K562 (cell line): Measurements from ENCODE around the gene AMIGO3. TPM values are rescaled to one million over a fixed set of nuclear protein-coding genes. Genes with fewer than 3 reads are reported as not detected.

ENCODE experiments used
- ATAC-seq: fragments of 200-7000 bp; cut with Tn5 transposase; 3 replicates; pipeline ENCODE4 v1.9.1; 2020; ENCODE audit warnings: moderate library complexity
- BruUV-seq: library from RNA; stranded (reverse); fragments of 400-500 nt; replicated peaks from 2 replicates; lab custom pipeline; 2021; lab: Mats Ljungman, UMichigan
- CTCF ChIA-PET: fragments of 300-600 bp; formaldehyde crosslinking; extraction: SDS; loops from one replicate; lab custom pipeline; 2021; ENCODE audit warnings: low intra/inter-chr PET ratio; lab: Yijun Ruan, JAX
- POLR2A ChIA-PET: fragments of 300-600, 350-650 bp; sonication (Branson Sonifier 250); formaldehyde crosslinking; extraction: SDS; loops from one replicate; lab custom pipeline; 2021; ENCODE audit warnings: antibody characterized with exemption, inconsistent platforms; lab: Yijun Ruan, JAX
- DNase-seq, 4 experiments: peaks; one replicate each; pipeline versions ENCODE4 v3.0.0 to v3.0.0-alpha.2; 2011 to 2018; ENCODE audit warnings: low spot score in 3 of 4, mixed read lengths in 3 of 4; ENCODE audit errors: extremely low read depth in 1 of 4
- FAIRE-seq: peaks from 2 replicates; lab custom pipeline; 2011; peaks lifted over from hg19 to GRCh38; lab: Jason Lieb, UNC
- H2AFZ ChIP-seq: 2 replicates; pipeline ENCODE4 v1.6.0; 2011; ENCODE audit warnings: low read depth, low read length, control low read depth, inconsistent platforms
- H3K27ac ChIP-seq: fragments of 200-600 bp; 3 replicates; pipeline ENCODE4 v1.8.0; 2011; ENCODE audit warnings: low read depth, mild to moderate bottlenecking, control low read depth, inconsistent platforms, low read length, moderate library complexity, mixed read lengths; ENCODE audit errors: extremely low read depth
- H3K27me3 ChIP-seq, 2 experiments: fragments of 300-600 bp in 1 of 2; 2 replicates in 1 of 2; 3 replicates in 1 of 2; pipeline versions ENCODE4 v1.6.0 to v1.8.0; 2011; ENCODE audit warnings: inconsistent platforms in 2 of 2, low read length in 2 of 2, mild to moderate bottlenecking in 1 of 2, mixed read lengths in 1 of 2, moderate library complexity in 1 of 2; ENCODE audit not compliant: control insufficient read depth in 2 of 2, insufficient read depth in 2 of 2
- H3K36me3 ChIP-seq: fragments of 300-600 bp; 3 replicates; pipeline ENCODE4 v1.8.0; 2011; ENCODE audit warnings: mild to moderate bottlenecking, low read length, inconsistent platforms; ENCODE audit not compliant: control insufficient read depth, insufficient read depth
- H3K4me1 ChIP-seq, 2 experiments: fragments of 200-600 bp in 1 of 2; replicated peaks in 1 of 2; 2 replicates in 1 of 2; 3 replicates in 1 of 2; pipeline versions ENCODE4 v1.5.1 to v1.8.0; 2011; ENCODE audit warnings: inconsistent platforms in 2 of 2, low read length in 2 of 2, mild to moderate bottlenecking in 1 of 2, mixed read lengths in 1 of 2, moderate library complexity in 1 of 2; ENCODE audit not compliant: control insufficient read depth in 2 of 2, insufficient read depth in 2 of 2
- H3K4me2 ChIP-seq: 2 replicates; pipeline ENCODE4 v1.6.1; 2011; ENCODE audit warnings: low read length, control low read depth, inconsistent platforms, mixed read lengths; ENCODE audit not compliant: insufficient read depth
- H3K4me3 ChIP-seq: fragments of 200-600 bp; sonication (generic), shearing (Covaris generic); 2 replicates; pipeline ENCODE4 v1.5.1; 2016; ENCODE audit warnings: control low read depth, inconsistent platforms
- H3K79me2 ChIP-seq: fragments of 200-600 bp; 3 replicates; pipeline ENCODE4 v1.8.0; 2011; ENCODE audit warnings: low read length, inconsistent platforms; ENCODE audit not compliant: control insufficient read depth, insufficient read depth
- H3K9ac ChIP-seq, 2 experiments: 2 replicates each; pipeline versions ENCODE4 v1.6.0 to v1.6.1; 2011; ENCODE audit warnings: low read depth in 2 of 2, low read length in 2 of 2, control low read depth in 1 of 2, inconsistent platforms in 1 of 2, mild to moderate bottlenecking in 1 of 2, mixed read lengths in 1 of 2; ENCODE audit not compliant: insufficient read depth in 1 of 2
- H3K9me1 ChIP-seq: one replicate; pipeline ENCODE4 v1.6.0; 2011; ENCODE audit warnings: inconsistent platforms, mild to moderate bottlenecking, low read length, moderate library complexity; ENCODE audit not compliant: control insufficient read depth, insufficient read depth
- H3K9me3 ChIP-seq: replicated peaks from 2 replicates; pipeline ENCODE4 v1.5.1; 2011; ENCODE audit warnings: low read depth, low read length, inconsistent platforms; ENCODE audit not compliant: control insufficient read depth, insufficient read depth
- H4K20me1 ChIP-seq: replicated peaks from 2 replicates; pipeline ENCODE4 v1.6.1; 2011; ENCODE audit warnings: low read length, inconsistent platforms, mixed read lengths; ENCODE audit not compliant: control insufficient read depth, insufficient read depth
- DACH1 ChIP-seq: fragments of 450-650 bp; IDR thresholded peaks from 2 replicates; pipeline ENCODE4 v1.6.1; 2018; ENCODE audit not compliant: partially characterized antibody
- E2F4 ChIP-seq: sonication (generic); formaldehyde crosslinking; IDR thresholded peaks from 2 replicates; pipeline ENCODE4 v1.8.0; 2022; ENCODE audit warnings: mild to moderate bottlenecking, low read depth, missing genetic modification reagents
- HDAC3 ChIP-seq: fragments of 450-650 bp; IDR thresholded peaks from 2 replicates; pipeline ENCODE4 v1.6.1; 2018; ENCODE audit warnings: borderline replicate concordance, mild to moderate bottlenecking, moderate library complexity; ENCODE audit not compliant: partially characterized antibody
- MECOM ChIP-seq: fragments of 250-450 bp; sonication (Bioruptor Pico); IDR thresholded peaks from 2 replicates; pipeline ENCODE4 v1.8.0; 2022; ENCODE audit warnings: inconsistent platforms
- MTF1 ChIP-seq: fragments of 250-450 bp; sonication (Bioruptor Pico); IDR thresholded peaks from 2 replicates; pipeline ENCODE4 v1.9.0; 2021; ENCODE audit warnings: moderate library complexity, mild to moderate bottlenecking, inconsistent platforms, borderline replicate concordance
- OTX1 ChIP-seq: fragments of 450-650 bp; formaldehyde crosslinking; IDR thresholded peaks from 2 replicates; pipeline ENCODE4 v1.4.0; 2022; ENCODE audit warnings: mild to moderate bottlenecking
- PHF20 ChIP-seq: fragments of 450-650 bp; IDR thresholded peaks from 2 replicates; pipeline ENCODE4 v1.6.1; 2018; ENCODE audit not compliant: partially characterized antibody
- POLR3A ChIP-seq: IDR thresholded peaks from 2 replicates; pipeline ENCODE4 v1.6.1; 2011; ENCODE audit warnings: borderline replicate concordance, mild to moderate bottlenecking, moderate library complexity; ENCODE audit not compliant: insufficient read length, insufficient read depth; ENCODE audit errors: extremely low read depth
- RBM14 ChIP-seq: fragments of 200-400 bp; formaldehyde crosslinking; IDR thresholded peaks from 2 replicates; pipeline ENCODE4 v1.6.1; 2018; ENCODE audit warnings: low read depth, mild to moderate bottlenecking, low read length, moderate library complexity, borderline replicate concordance; ENCODE audit not compliant: insufficient read depth
- RBM22 ChIP-seq: fragments of 200-400 bp; formaldehyde crosslinking; IDR thresholded peaks from 2 replicates; pipeline ENCODE4 v1.6.1; 2018; ENCODE audit warnings: low read length, low read depth; ENCODE audit not compliant: poor library complexity, severe bottlenecking
- SMARCC2 ChIP-seq: fragments of 450-650 bp; IDR thresholded peaks from 2 replicates; pipeline ENCODE4 v1.6.1; 2017; ENCODE audit warnings: antibody characterized with exemption, moderate library complexity, mild to moderate bottlenecking, low read depth
- TCF7 ChIP-seq: sonication (generic); IDR thresholded peaks from 2 replicates; pipeline ENCODE4 v1.6.1; 2016; ENCODE audit warnings: antibody characterized with exemption, borderline replicate concordance
- TRIM24 ChIP-seq, 2 experiments: fragments of 450-650 bp; IDR thresholded peaks; 2 replicates each; pipeline ENCODE4 v1.6.1; 2016
- ZNF232 ChIP-seq: sonication (generic); formaldehyde crosslinking; IDR thresholded peaks from 2 replicates; pipeline ENCODE4 v1.8.0; 2022; ENCODE audit warnings: mild to moderate bottlenecking, missing genetic modification reagents
- ZNF407 ChIP-seq: fragments of 450-650 bp; IDR thresholded peaks from 2 replicates; pipeline ENCODE4 v1.6.1; 2016; ENCODE audit warnings: low read depth
- ZNF830 ChIP-seq: fragments of 250-450 bp; sonication (Bioruptor Pico); IDR thresholded peaks from 2 replicates; pipeline ENCODE4 v1.5.0; 2021; ENCODE audit warnings: mild to moderate bottlenecking
- WGBS: fragments of 100-300 bp; shearing (Covaris generic); methylation state at CpG from one replicate; pipeline ENCODE4 v1.1.6; 2016; ENCODE audit warnings: low coverage, mixed read lengths; ENCODE audit not compliant: insufficient coverage; ENCODE audit errors: missing lambda C conversion rate; 5-methylcytosine and 5-hydroxymethylcytosine counted together
- in situ Hi-C: fragments of 300-500 bp; cut with MboI; formaldehyde crosslinking; loops from 4 replicates; pipeline ENCODE4 v1.15.0; 2018; ENCODE audit warnings: inconsistent platforms, mixed read lengths
- intact Hi-C: fragments of 100-400 bp; cut with micrococcal nuclease; formaldehyde crosslinking; loops from 2 replicates; pipeline ENCODE4 v1.14.2; 2022
- polyA plus RNA-seq, 8 experiments: library from polyadenylated mRNA; depleted of rRNA in 4 of 8; stranded (reverse) in 5 of 8; unstranded in 3 of 8; fragments of >200 nt; fragmentation: Nextera tagmentation in 2 of 8; fragmentation: Illumina TruSeq in 1 of 8; extraction: Ambion mirVana in 2 of 8; extraction: Trizol in 1 of 8; gene quantifications; 2 replicates each; pipeline versions ENCODE4 v1.2.1 to v1.2.3, GENCODE V29; 2011 to 2014; ENCODE audit warnings: inconsistent platforms in 1 of 8, missing spikeins in 1 of 8
- total RNA-seq, 7 experiments: library from RNA; depleted of rRNA in 6 of 7; stranded (reverse); fragments of >200 nt in 6 of 7; fragmentation: Illumina TruSeq in 2 of 7; extraction: Trizol in 2 of 7; gene quantifications; 2 replicates each; pipeline versions ENCODE4 v1.2.1 to v1.2.3, GENCODE V29; 2011 to 2021; ENCODE audit warnings: low replicate concordance in 1 of 7

The AMIGO3 gene
- total and polyA plus RNA-seq, 9 of the 15 experiments (the other 6 are each of a cell fraction or from before 2014, with no cell fraction given): 0.13 to 2.8 (median 0.44) TPM; not detected in 4

GRCh38 chr3:49681232-49681522 is 38.3 kb downstream of the AMIGO3 start:
- H3K79me2 ChIP-seq: 0 out of 3 replicates have a peak, but pooled peaks cover 1% of the 10 kb centered on the region
- no peak overlapping the region for H3K27ac ChIP-seq
- in situ Hi-C loops (no loop called here), intact Hi-C loops (no loop called here)
- no peak for DNase-seq
- no TSS peak for BruUV-seq
- H3K4me1 ChIP-seq: peaks cover 0 to 5% of the 10 kb centered on the region in 2 experiments; a peak in 2 of 5 replicates
- ChIA-PET CTCF (no interaction called here), POLR2A (no interaction called here)
- H3K27me3 ChIP-seq: no peaks in the 10 kb centered on the region
- no peak for FAIRE-seq
- peaks cover 3% of the 10 kb centered on the region for H3K9me1 ChIP-seq
- no peaks in the 10 kb centered on the region for H4K20me1 ChIP-seq
- H3K4me2 ChIP-seq: no peak overlapping the region
- peaks cover 78% of the 10 kb centered on the region; the same call in 2 of the 3 replicates for H3K36me3 ChIP-seq
- no peak overlapping the region for H3K4me3 ChIP-seq
- 100% methylated on average over 2 of the region's 2 CpGs for WGBS
- no peak overlapping the region for H3K9ac ChIP-seq
- no peak overlapping the region for H2AFZ ChIP-seq
- no peaks in the 10 kb centered on the region for H3K9me3 ChIP-seq
- ATAC-seq: no peak
- TF ChIP-seq HDAC3 (no peak), ZNF407 (no peak), MTF1 (no peak), PHF20 (no peak), SMARCC2 (no peak), RBM14 (no peak), DACH1 (no peak), MECOM (CRISPR knock-in tag) (no peak), ZNF232 (CRISPR knock-in tag) (no peak), ZNF830 (no peak), TRIM24 (IDR thresholded peaks at IDR 0.05) (no peak), TCF7 (no peak), OTX1 (CRISPR knock-in tag) (no peak), RBM22 (no peak), POLR3A (no peak), E2F4 (no peak)
